GM21526 (cell line): Measurements from ENCODE around the gene GABRB3.

Source experiments
- ATAC-seq: cut with Tn5 transposase; IDR thresholded peaks from one replicate; pipeline ENCODE4 v1.9.1; 2021; ENCODE audit warnings: moderate library complexity; ENCODE audit not compliant: unreplicated experiment, low FRiP score

The GABRB3 gene

GRCh38 chr15:26772154-26773066, at the start of gene GABRB3:
Gene GABRB3 (minus strand): TSS chr15:26773066.
- no peak for ATAC-seq

- ATAC-seq = no peak
Observed at GRCh38 chr15:26807517-26808427, 34.9 kb upstream of the GABRB3 start.

- ATAC-seq = no peak
Observed at GRCh38 chr15:26806574-26806973, 33.7 kb upstream of the GABRB3 start.

- ATAC-seq = no peak
Observed at GRCh38 chr15:26806151-26806550, 33.3 kb upstream of the GABRB3 start.

GRCh38 chr15:26805470-26805869, 32.6 kb upstream of the GABRB3 start:
- ATAC-seq = no peak

- ATAC-seq = no peak
Observed at GRCh38 chr15:26804063-26804804, 31.4 kb upstream of the GABRB3 start.

- no peak for ATAC-seq
Observed at GRCh38 chr15:26790118-26790517, 17.3 kb upstream of the GABRB3 start.

- ATAC-seq = no peak
Observed at GRCh38 chr15:26781816-26782215, 8.9 kb upstream of the GABRB3 start.

GRCh38 chr15:26773917-26774316, 1.1 kb upstream of the GABRB3 start:
- ATAC-seq = no peak

GRCh38 chr15:26773067-26773877, 406 bp upstream of the GABRB3 start:
- ATAC-seq = no peak

GRCh38 chr15:26771578-26772153, 1.2 kb downstream of the GABRB3 start:
- no peak for ATAC-seq

GRCh38 chr15:26771168-26771567, 1.7 kb downstream of the GABRB3 start:
- no peak for ATAC-seq

GRCh38 chr15:26767169-26767670, 5.6 kb downstream of the GABRB3 start:
- no peak for ATAC-seq

GRCh38 chr15:26766262-26766661, 6.6 kb downstream of the GABRB3 start:
- no peak for ATAC-seq

- no peak for ATAC-seq
Observed at GRCh38 chr15:26759986-26760385, 12.9 kb downstream of the GABRB3 start.

- no peak for ATAC-seq
Observed at GRCh38 chr15:26758079-26758478, 14.8 kb downstream of the GABRB3 start.

GRCh38 chr15:26757141-26757540, 15.7 kb downstream of the GABRB3 start:
- ATAC-seq = no peak

- no peak for ATAC-seq
Observed at GRCh38 chr15:26744894-26745293, 28.0 kb downstream of the GABRB3 start.

- ATAC-seq = no peak
Observed at GRCh38 chr15:26739791-26740190, 33.1 kb downstream of the GABRB3 start.
